GM12891 (cell line): ENCODE results near the gene SULF2.
A peak's percentile ranks its signal among the peaks of the same experiment; 100 is the strongest.

Experiments used
- DNase-seq: peaks from one replicate; pipeline ENCODE4 v3.0.0; 2011; ENCODE audit warnings: low spot score; ENCODE audit not compliant: insufficient read length
- FAIRE-seq: peaks from 2 replicates; lab custom pipeline; 2011; peaks lifted over from hg19 to GRCh38; lab: Jason Lieb, UNC
- PAX5 ChIP-seq: IDR thresholded peaks from 2 replicates; pipeline ENCODE4 v1.6.1; 2011; ENCODE audit warnings: low read length, moderate library complexity, mild to moderate bottlenecking; ENCODE audit not compliant: insufficient read depth, severe bottlenecking
- POLR2A ChIP-seq: IDR thresholded peaks from 2 replicates; pipeline ENCODE4 v1.6.1; 2011; ENCODE audit warnings: low read depth, low read length, control low read depth
- POLR2AphosphoS5 ChIP-seq: IDR thresholded peaks from 2 replicates; pipeline ENCODE4 v1.6.1; 2011; ENCODE audit warnings: low read depth, low read length, control low read depth
- POU2F2 ChIP-seq: IDR thresholded peaks from 2 replicates; pipeline ENCODE4 v1.6.1; 2011; ENCODE audit warnings: low read depth, mild to moderate bottlenecking, control low read depth, low read length, moderate library complexity
- SPI1 ChIP-seq: IDR thresholded peaks from 2 replicates; pipeline ENCODE4 v1.6.1; 2011; ENCODE audit warnings: low read depth, low read length, control low read depth
- TAF1 ChIP-seq: IDR thresholded peaks from 2 replicates; pipeline ENCODE4 v1.6.1; 2011; ENCODE audit warnings: low read depth, low read length, control low read depth

Gene SULF2

GRCh38 chr20:47792021-47792618 is 6.8 kb upstream of the SULF2 start:
- no peak for FAIRE-seq
- TF ChIP-seq PAX5, result no peak
- TF ChIP-seq TAF1, result no peak
- DNase-seq, result no peak

- TF ChIP-seq TAF1, result no peak
- no peak for TF ChIP-seq POLR2AphosphoS5
- FAIRE-seq, result no peak
- DNase-seq, result no peak
Measured at GRCh38 chr20:47791084-47791599, 5.9 kb upstream of the SULF2 start.

- no peak for TF ChIP-seq POLR2AphosphoS5
- TF ChIP-seq SPI1, result no peak
- TF ChIP-seq TAF1, result no peak
- no peak for TF ChIP-seq PAX5
- TF ChIP-seq POU2F2, result no peak
- no peak for TF ChIP-seq POLR2A
Measured at GRCh38 chr20:47790580-47790965, 5.3 kb upstream of the SULF2 start.

GRCh38 chr20:47789764-47790579 is 4.7 kb upstream of the SULF2 start:
- DNase-seq (no peak), FAIRE-seq (no peak)
- TF ChIP-seq TAF1 (no peak), POLR2AphosphoS5 (no peak), SPI1 (no peak), PAX5 (no peak)

More at GRCh38 chr20:47790580-47790965, 5.3 kb upstream of the SULF2 start:
- FAIRE-seq, result no peak
- no peak for DNase-seq

- DNase-seq, result no peak
- FAIRE-seq, result no peak
- no peak for TF ChIP-seq TAF1
- no peak for TF ChIP-seq POU2F2
- no peak for TF ChIP-seq POLR2AphosphoS5
- no peak for TF ChIP-seq SPI1
- TF ChIP-seq PAX5, result no peak
- no peak for TF ChIP-seq POLR2A
Measured at GRCh38 chr20:47789081-47789763, 3.9 kb upstream of the SULF2 start.

GRCh38 chr20:47788741-47789080 is 3.4 kb upstream of the SULF2 start:
- DNase-seq (no peak), FAIRE-seq (no peak)
- TF ChIP-seq SPI1 (no peak), POLR2AphosphoS5 (no peak), PAX5 (no peak), POLR2A (no peak), POU2F2 (no peak), TAF1 (no peak)

- no peak for FAIRE-seq
- no peak for DNase-seq
- TF ChIP-seq POU2F2 (no peak), POLR2A (no peak), SPI1 (no peak), TAF1 (no peak), PAX5 (no peak)
Measured at GRCh38 chr20:47786765-47787107, 1.5 kb upstream of the SULF2 start.

- DNase-seq (peak; percentile 63), FAIRE-seq (peak; percentile 76)
- TF ChIP-seq POLR2AphosphoS5, result no peak
- no peak for TF ChIP-seq TAF1
- no peak for TF ChIP-seq PAX5
- no peak for TF ChIP-seq POU2F2
- TF ChIP-seq SPI1, result no peak
- TF ChIP-seq POLR2A, result no peak
Measured at GRCh38 chr20:47785854-47786764, 828 bp upstream of the SULF2 start.

GRCh38 chr20:47784599-47785310 is 526 bp downstream of the SULF2 start:
- FAIRE-seq (no peak), DNase-seq (peak; percentile 25)
- TF ChIP-seq PAX5 (no peak), POLR2A (no peak), SPI1 (no peak), TAF1 (no peak)

- TF ChIP-seq TAF1, result no peak
- no peak for TF ChIP-seq POLR2AphosphoS5
- DNase-seq, result no peak
- FAIRE-seq, result no peak
Measured at GRCh38 chr20:47783828-47784598, 1.3 kb downstream of the SULF2 start.
